HepG2 (cell line): ENCODE results near the gene AFF1. TPM values are rescaled to one million over a fixed set of nuclear protein-coding genes. Genes with fewer than 3 reads are reported as not detected.

ENCODE experiments used
- ATAC-seq: fragments of 200-7000 bp; cut with Tn5 transposase; 3 replicates; pipeline ENCODE4 v1.9.1; 2020; ENCODE audit warnings: mild to moderate bottlenecking, moderate library complexity
- BruUV-seq: library from RNA; stranded (reverse); fragments of 400-500 nt; replicated peaks from 2 replicates; lab custom pipeline; 2021; lab: Mats Ljungman, UMichigan
- CTCF ChIA-PET: fragments of 300-600 bp; formaldehyde crosslinking; extraction: SDS; loops from one replicate; lab custom pipeline; 2021; ENCODE audit warnings: low total read pairs, inconsistent platforms, low intra/inter-chr PET ratio; lab: Yijun Ruan, JAX
- POLR2A ChIA-PET: fragments of 350-600 bp; sonication (Branson Sonifier 250); formaldehyde crosslinking; loops from one replicate; lab custom pipeline; 2020; ENCODE audit warnings: antibody characterized with exemption, inconsistent platforms; lab: Yijun Ruan, JAX
- DNase-seq: peaks from one replicate; pipeline ENCODE4 v3.0.0-alpha.2; 2015; ENCODE audit warnings: low spot score
- FAIRE-seq: peaks from 3 replicates; lab custom pipeline; 2011; peaks lifted over from hg19 to GRCh38; lab: Jason Lieb, UNC
- H2AFZ ChIP-seq: one replicate; pipeline ENCODE4 v1.6.1; 2011; ENCODE audit warnings: low read length, inconsistent platforms
- H3K27ac ChIP-seq: fragments of 300-600 bp; 3 replicates; pipeline ENCODE4 v1.8.0; 2011; ENCODE audit warnings: mixed run types, mild to moderate bottlenecking, mixed read lengths, low read length, inconsistent platforms; ENCODE audit not compliant: insufficient read depth; ENCODE audit errors: extremely low read length
- H3K27me3 ChIP-seq, 2 experiments: fragments of 200-600 bp in 1 of 2; 2 replicates in 1 of 2; 3 replicates in 1 of 2; pipeline versions ENCODE4 v1.6.0 to v1.8.0; 2011; ENCODE audit warnings: low read length in 2 of 2, mild to moderate bottlenecking in 2 of 2, moderate library complexity in 2 of 2, inconsistent platforms in 1 of 2; ENCODE audit not compliant: insufficient read depth in 2 of 2, control insufficient read depth in 1 of 2
- H3K36me3 ChIP-seq, 2 experiments: fragments of 200-600 bp in 1 of 2; replicated peaks in 1 of 2; 2 replicates in 1 of 2; 3 replicates in 1 of 2; pipeline versions ENCODE4 v1.5.1 to v1.8.0; 2011; ENCODE audit warnings: low read length in 2 of 2, inconsistent platforms in 1 of 2; ENCODE audit not compliant: insufficient read depth in 2 of 2, control insufficient read depth in 1 of 2
- H3K4me1 ChIP-seq: 2 replicates; pipeline ENCODE4 v1.5.1; 2012; ENCODE audit warnings: low read length, inconsistent platforms; ENCODE audit not compliant: insufficient read depth
- H3K4me2 ChIP-seq: 2 replicates; pipeline ENCODE4 v1.6.0; 2011; ENCODE audit warnings: low read depth, low read length, inconsistent platforms
- H3K4me3 ChIP-seq, 3 experiments: fragments of 200-600 bp in 1 of 3; sonication (generic), shearing (Covaris generic) in 1 of 3; replicated peaks in 1 of 3; 2 replicates each; pipeline ENCODE4 v1.5.1; 2011 to 2016; ENCODE audit warnings: low read length in 3 of 3, inconsistent platforms in 2 of 3, low read depth in 2 of 3, mild to moderate bottlenecking in 2 of 3, control low read depth in 1 of 3, mixed read lengths in 1 of 3; ENCODE audit not compliant: insufficient read depth in 1 of 3
- H3K79me2 ChIP-seq: one replicate; pipeline ENCODE4 v1.6.1; 2011; ENCODE audit warnings: low read length, inconsistent platforms; ENCODE audit not compliant: insufficient read depth
- H3K9ac ChIP-seq: 2 replicates; pipeline ENCODE4 v1.6.0; 2011; ENCODE audit warnings: mild to moderate bottlenecking, low read depth, low read length, inconsistent platforms; ENCODE audit not compliant: insufficient read depth
- H3K9me3 ChIP-seq: 2 replicates; pipeline ENCODE4 v1.5.1; 2012; ENCODE audit warnings: mild to moderate bottlenecking, low read length
- H4K20me1 ChIP-seq: 2 replicates; pipeline ENCODE4 v1.6.0; 2011; ENCODE audit warnings: inconsistent platforms, mild to moderate bottlenecking, low read length, moderate library complexity; ENCODE audit not compliant: insufficient read depth
- CEBPZ ChIP-seq: IDR thresholded peaks from 2 replicates; pipeline ENCODE4 v1.6.1; 2012; ENCODE audit warnings: low read length, improper control_type of control experiment
- HMG20A ChIP-seq: IDR thresholded peaks from 2 replicates; pipeline ENCODE4 v1.6.1; 2016; ENCODE audit warnings: borderline replicate concordance
- MEF2D ChIP-seq: sonication (generic); formaldehyde crosslinking; IDR thresholded peaks from 2 replicates; pipeline ENCODE4 v1.5.1; 2020; ENCODE audit warnings: mild to moderate bottlenecking, missing genetic modification reagents
- POGZ ChIP-seq: sonication (generic); formaldehyde crosslinking; IDR thresholded peaks from 2 replicates; pipeline ENCODE4 v1.4.0; 2020; ENCODE audit warnings: mild to moderate bottlenecking, missing genetic modification reagents
- TCF7 ChIP-seq: sonication (generic); IDR thresholded peaks from 2 replicates; pipeline ENCODE4 v1.6.1; 2016; ENCODE audit warnings: antibody characterized with exemption, low read depth
- ZNF75D ChIP-seq: sonication (generic); formaldehyde crosslinking; IDR thresholded peaks from 2 replicates; pipeline ENCODE4 v1.8.1; 2023; ENCODE audit warnings: missing genetic modification reagents, mild to moderate bottlenecking, borderline replicate concordance
- ZNF772 ChIP-seq: sonication (generic); formaldehyde crosslinking; IDR thresholded peaks from 2 replicates; pipeline ENCODE4 v1.5.0; 2020; ENCODE audit warnings: mild to moderate bottlenecking, missing genetic modification reagents
- ZNF792 ChIP-seq: IDR thresholded peaks from 2 replicates; pipeline ENCODE4 v1.6.1; 2016
- WGBS: methylation state at CpG from one replicate; pipeline ENCODE4 v1.1.6; 2017; ENCODE audit warnings: low lambda C conversion rate; 5-methylcytosine and 5-hydroxymethylcytosine counted together
- in situ Hi-C: cut with HindIII; loops from 2 replicates; pipeline ENCODE4 v1.10.0; 2017; ENCODE audit warnings: low pct_unique_long_range_greater_than_20kb; ENCODE audit not compliant: extremely low pct_ligation_motif_present
- intact Hi-C: fragments of 100-400 bp; cut with micrococcal nuclease; formaldehyde crosslinking; loops from one replicate; pipeline ENCODE4 v1.10.0; 2022; ENCODE audit not compliant: unreplicated experiment
- polyA plus RNA-seq, 8 experiments: library from polyadenylated mRNA; depleted of rRNA in 3 of 8; stranded (reverse) in 7 of 8; unstranded in 1 of 8; fragments of >200 nt; fragmentation: Illumina TruSeq in 4 of 8; extraction: Trizol in 4 of 8; gene quantifications; 2 replicates each; pipeline versions ENCODE4 v1.2.1 to v1.2.3, GENCODE V29; 2011 to 2016; ENCODE audit warnings: low read depth in 4 of 8, missing spikeins in 1 of 8, mixed read lengths in 1 of 8; ENCODE audit not compliant: insufficient read depth in 1 of 8
- total RNA-seq, 5 experiments: library from RNA; depleted of rRNA; stranded (reverse); fragments of >200 nt; fragmentation: Illumina TruSeq; extraction: Trizol; gene quantifications; 2 replicates each; pipeline ENCODE4 v1.2.3, GENCODE V29; 2016; ENCODE audit warnings: low read depth in 1 of 5
- TF ChIP-seq, protein P1 (sequence below): sonication (generic); formaldehyde crosslinking; IDR thresholded peaks from 2 replicates; pipeline ENCODE4 v1.4.0; 2020; ENCODE audit warnings: mild to moderate bottlenecking, missing genetic modification reagents, borderline replicate concordance
- TF ChIP-seq, protein P2 (sequence below): fragments of 450-650 bp; IDR thresholded peaks from 2 replicates; pipeline ENCODE4 v1.6.1; 2017; ENCODE audit warnings: mild to moderate bottlenecking

AFF1 gene
- total and polyA plus RNA-seq, 2 of the 13 experiments (the other 11 are each of a cell fraction or from before 2014, with no cell fraction given) = 15.5 to 15.9 TPM

- H3K9me3 ChIP-seq = no peaks in the 10 kb centered on the region
- intact Hi-C loops = loop anchor here (1.0 to 2.0 kb wide), 2 partner anchors 29 to 43 kb away; partner anchors contain the start of gene AFF1
- H3K27ac ChIP-seq = peak overlapping the region; percentile 94
- in situ Hi-C loops = no loop called here
- CTCF ChIA-PET = no interaction called here
- FAIRE-seq (peak; percentile 64), ATAC-seq (peak; percentile 97), DNase-seq (peak; percentile 96)
- H3K4me3 ChIP-seq = peak overlapping the region in 1 of 3 experiments; percentile 28; a peak in 1 of 6 replicates
- no peaks in the 10 kb centered on the region for H4K20me1 ChIP-seq
- no TSS peak for BruUV-seq
- no peak overlapping the region for H2AFZ ChIP-seq
- POLR2A ChIA-PET = interaction anchor here (0.9 to 3.6 kb wide), 5 partner anchors 10 to 56 kb away, joined by 3 to 30 read pairs (median 5); partner anchors contain the start of gene AFF1
- H3K79me2 ChIP-seq = peaks cover 52% of the 10 kb centered on the region
- 2% methylated on average over 5 of the region's 5 CpGs for WGBS
- H3K9ac ChIP-seq = peak overlapping the region; percentile 65
- peaks cover 75% of the 10 kb centered on the region for H3K4me1 ChIP-seq
- no peaks in the 10 kb centered on the region for H3K27me3 ChIP-seq
- peak overlapping the region; percentile 67 for H3K4me2 ChIP-seq
- H3K36me3 ChIP-seq = peaks cover 3 to 6% of the 10 kb centered on the region in 2 experiments; a peak in 3 of 5 replicates
- TF ChIP-seq HMG20A (CRISPR knock-in tag) (peak; percentile 71; the same call in 1 of the 2 replicates), ZNF772 (CRISPR knock-in tag) (no peak), CEBPZ (no peak), ZNF792 (CRISPR knock-in tag) (no peak), TCF7 (peak; percentile 64), MEF2D (CRISPR knock-in tag) (peak; percentile 41; the same call in 1 of the 2 replicates), ZNF75D (CRISPR knock-in tag) (no peak), POGZ (CRISPR knock-in tag) (peak; percentile 94)
- TF ChIP-seq, protein P1, sequence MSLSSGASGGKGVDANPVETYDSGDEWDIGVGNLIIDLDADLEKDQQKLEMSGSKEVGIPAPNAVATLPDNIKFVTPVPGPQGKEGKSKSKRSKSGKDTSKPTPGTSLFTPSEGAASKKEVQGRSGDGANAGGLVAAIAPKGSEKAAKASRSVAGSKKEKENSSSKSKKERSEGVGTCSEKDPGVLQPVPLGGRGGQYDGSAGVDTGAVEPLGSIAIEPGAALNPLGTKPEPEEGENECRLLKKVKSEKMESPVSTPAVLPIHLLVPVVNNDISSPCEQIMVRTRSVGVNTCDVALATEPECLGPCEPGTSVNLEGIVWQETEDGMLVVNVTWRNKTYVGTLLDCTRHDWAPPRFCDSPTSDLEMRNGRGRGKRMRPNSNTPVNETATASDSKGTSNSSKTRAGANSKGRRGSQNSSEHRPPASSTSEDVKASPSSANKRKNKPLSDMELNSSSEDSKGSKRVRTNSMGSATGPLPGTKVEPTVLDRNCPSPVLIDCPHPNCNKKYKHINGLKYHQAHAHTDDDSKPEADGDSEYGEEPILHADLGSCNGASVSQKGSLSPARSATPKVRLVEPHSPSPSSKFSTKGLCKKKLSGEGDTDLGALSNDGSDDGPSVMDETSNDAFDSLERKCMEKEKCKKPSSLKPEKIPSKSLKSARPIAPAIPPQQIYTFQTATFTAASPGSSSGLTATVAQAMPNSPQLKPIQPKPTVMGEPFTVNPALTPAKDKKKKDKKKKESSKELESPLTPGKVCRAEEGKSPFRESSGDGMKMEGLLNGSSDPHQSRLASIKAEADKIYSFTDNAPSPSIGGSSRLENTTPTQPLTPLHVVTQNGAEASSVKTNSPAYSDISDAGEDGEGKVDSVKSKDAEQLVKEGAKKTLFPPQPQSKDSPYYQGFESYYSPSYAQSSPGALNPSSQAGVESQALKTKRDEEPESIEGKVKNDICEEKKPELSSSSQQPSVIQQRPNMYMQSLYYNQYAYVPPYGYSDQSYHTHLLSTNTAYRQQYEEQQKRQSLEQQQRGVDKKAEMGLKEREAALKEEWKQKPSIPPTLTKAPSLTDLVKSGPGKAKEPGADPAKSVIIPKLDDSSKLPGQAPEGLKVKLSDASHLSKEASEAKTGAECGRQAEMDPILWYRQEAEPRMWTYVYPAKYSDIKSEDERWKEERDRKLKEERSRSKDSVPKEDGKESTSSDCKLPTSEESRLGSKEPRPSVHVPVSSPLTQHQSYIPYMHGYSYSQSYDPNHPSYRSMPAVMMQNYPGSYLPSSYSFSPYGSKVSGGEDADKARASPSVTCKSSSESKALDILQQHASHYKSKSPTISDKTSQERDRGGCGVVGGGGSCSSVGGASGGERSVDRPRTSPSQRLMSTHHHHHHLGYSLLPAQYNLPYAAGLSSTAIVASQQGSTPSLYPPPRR (CRISPR knock-in tag) = peak; percentile 64; the same call in 1 of the 2 replicates
- TF ChIP-seq, protein P2, sequence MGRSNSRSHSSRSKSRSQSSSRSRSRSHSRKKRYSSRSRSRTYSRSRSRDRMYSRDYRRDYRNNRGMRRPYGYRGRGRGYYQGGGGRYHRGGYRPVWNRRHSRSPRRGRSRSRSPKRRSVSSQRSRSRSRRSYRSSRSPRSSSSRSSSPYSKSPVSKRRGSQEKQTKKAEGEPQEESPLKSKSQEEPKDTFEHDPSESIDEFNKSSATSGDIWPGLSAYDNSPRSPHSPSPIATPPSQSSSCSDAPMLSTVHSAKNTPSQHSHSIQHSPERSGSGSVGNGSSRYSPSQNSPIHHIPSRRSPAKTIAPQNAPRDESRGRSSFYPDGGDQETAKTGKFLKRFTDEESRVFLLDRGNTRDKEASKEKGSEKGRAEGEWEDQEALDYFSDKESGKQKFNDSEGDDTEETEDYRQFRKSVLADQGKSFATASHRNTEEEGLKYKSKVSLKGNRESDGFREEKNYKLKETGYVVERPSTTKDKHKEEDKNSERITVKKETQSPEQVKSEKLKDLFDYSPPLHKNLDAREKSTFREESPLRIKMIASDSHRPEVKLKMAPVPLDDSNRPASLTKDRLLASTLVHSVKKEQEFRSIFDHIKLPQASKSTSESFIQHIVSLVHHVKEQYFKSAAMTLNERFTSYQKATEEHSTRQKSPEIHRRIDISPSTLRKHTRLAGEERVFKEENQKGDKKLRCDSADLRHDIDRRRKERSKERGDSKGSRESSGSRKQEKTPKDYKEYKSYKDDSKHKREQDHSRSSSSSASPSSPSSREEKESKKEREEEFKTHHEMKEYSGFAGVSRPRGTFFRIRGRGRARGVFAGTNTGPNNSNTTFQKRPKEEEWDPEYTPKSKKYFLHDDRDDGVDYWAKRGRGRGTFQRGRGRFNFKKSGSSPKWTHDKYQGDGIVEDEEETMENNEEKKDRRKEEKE = no peak
Measured at GRCh38 chr4:86977621-86978184, 42.9 kb downstream of the AFF1 start.
